Mesothelial cell of epicardium (in vitro differentiated cells): ENCODE data around the gene FAM20C. TPM values are rescaled to one million over a fixed set of nuclear protein-coding genes. Genes with fewer than 3 reads are reported as not detected.
A peak's percentile ranks its signal among the peaks of the same experiment; 100 is the strongest.

Source experiments
- DNase-seq, 2 experiments: peaks; one replicate each; pipeline ENCODE4 v3.0.0; 2021; ENCODE audit warnings: low spot score in 2 of 2; ENCODE audit not compliant: unreplicated experiment in 2 of 2
- H3K27ac Mint-ChIP-seq: 2 replicates; pipeline ENCODE4 v1.8.0; 2021; ENCODE audit warnings: mixed read lengths
- H3K27me3 Mint-ChIP-seq: 2 replicates; pipeline ENCODE4 v1.8.0; 2021; ENCODE audit warnings: low read depth, mixed read lengths
- H3K36me3 Mint-ChIP-seq: 2 replicates; pipeline ENCODE4 v1.8.0; 2021; ENCODE audit warnings: mixed read lengths
- H3K4me1 Mint-ChIP-seq: 2 replicates; pipeline ENCODE4 v1.8.0; 2021; ENCODE audit warnings: mixed read lengths
- H3K4me3 Mint-ChIP-seq: 2 replicates; pipeline ENCODE4 v1.8.0; 2021; ENCODE audit warnings: mild to moderate bottlenecking, moderate library complexity, mixed read lengths
- H3K9me3 Mint-ChIP-seq: 2 replicates; pipeline ENCODE4 v1.8.0; 2021; ENCODE audit warnings: mixed read lengths
- CTCF ChIP-seq: fragments of 200-600 bp; sonication (generic); IDR thresholded peaks from one replicate; pipeline ENCODE4 v1.5.0; 2021; ENCODE audit warnings: antibody characterized with exemption; ENCODE audit not compliant: unreplicated experiment
- total RNA-seq: library from RNA; stranded (reverse); gene quantifications from 3 replicates; pipeline ENCODE4 v1.2.1, GENCODE V29; 2021

Gene FAM20C
- total RNA-seq, 1 donor from 2014 or later: 17.8 TPM

GRCh38 chr7:190196-190595 is 2.2 kb upstream of the FAM20C start:
- no peak overlapping the region for H3K4me3 Mint-ChIP-seq
- TF ChIP-seq CTCF: no peak
- H3K4me1 Mint-ChIP-seq: peaks cover 24% of the 10 kb centered on the region
- H3K27me3 Mint-ChIP-seq: peaks cover 58% of the 10 kb centered on the region
- DNase-seq: no peak
- no peaks in the 10 kb centered on the region for H3K36me3 Mint-ChIP-seq
- H3K9me3 Mint-ChIP-seq: no peaks in the 10 kb centered on the region
- no peak overlapping the region for H3K27ac Mint-ChIP-seq

- Mint-ChIP-seq H3K4me1 (peaks cover 24% of the 10 kb centered on the region), H3K4me3 (peak overlapping the region; percentile 89), H3K9me3 (no peaks in the 10 kb centered on the region), H3K27me3 (peaks cover 70% of the 10 kb centered on the region), H3K27ac (peak overlapping the region; percentile 93), H3K36me3 (peaks cover 3% of the 10 kb centered on the region)
- no peak for TF ChIP-seq CTCF
- DNase-seq: no peak
Observed at GRCh38 chr7:191105-191980, 1.0 kb upstream of the FAM20C start.

- Mint-ChIP-seq H3K9me3 (no peaks in the 10 kb centered on the region), H3K36me3 (peaks cover 9% of the 10 kb centered on the region), H3K27me3 (peaks cover 70% of the 10 kb centered on the region), H3K27ac (no peak overlapping the region), H3K4me3 (peak overlapping the region; percentile 47), H3K4me1 (peaks cover 24% of the 10 kb centered on the region)
- no peak for TF ChIP-seq CTCF
- DNase-seq: no peak
Observed at GRCh38 chr7:192701-193480, 520 bp downstream of the FAM20C start.

GRCh38 chr7:193481-194251 is 1.3 kb downstream of the FAM20C start:
- no peak for TF ChIP-seq CTCF
- H3K4me3 Mint-ChIP-seq: peak overlapping the region; percentile 65
- H3K27ac Mint-ChIP-seq: no peak overlapping the region
- H3K9me3 Mint-ChIP-seq: no peaks in the 10 kb centered on the region
- H3K4me1 Mint-ChIP-seq: peaks cover 24% of the 10 kb centered on the region
- peaks cover 12% of the 10 kb centered on the region for H3K36me3 Mint-ChIP-seq
- DNase-seq: no peak
- peaks cover 72% of the 10 kb centered on the region for H3K27me3 Mint-ChIP-seq

GRCh38 chr7:194252-195009 is 2.1 kb downstream of the FAM20C start:
- DNase-seq: no peak
- no peak for TF ChIP-seq CTCF
- Mint-ChIP-seq H3K9me3 (no peaks in the 10 kb centered on the region), H3K4me1 (peaks cover 22% of the 10 kb centered on the region), H3K27me3 (peaks cover 66% of the 10 kb centered on the region), H3K27ac (no peak overlapping the region), H3K36me3 (peaks cover 13% of the 10 kb centered on the region), H3K4me3 (peak overlapping the region; percentile 65)
